ENCODE results near the gene GALNT12.

Gene GALNT12

GRCh38 chr9:98859941-98860340 is 52.5 kb downstream of the GALNT12 start:
- no peak for DNase-seq (ENCODE audit: low read depth in 3 of 3)

- no peak for DNase-seq (ENCODE audit: low read depth in 3 of 3)
Observed at GRCh38 chr9:98860871-98861293, 53.4 kb downstream of the GALNT12 start.

DNA sequence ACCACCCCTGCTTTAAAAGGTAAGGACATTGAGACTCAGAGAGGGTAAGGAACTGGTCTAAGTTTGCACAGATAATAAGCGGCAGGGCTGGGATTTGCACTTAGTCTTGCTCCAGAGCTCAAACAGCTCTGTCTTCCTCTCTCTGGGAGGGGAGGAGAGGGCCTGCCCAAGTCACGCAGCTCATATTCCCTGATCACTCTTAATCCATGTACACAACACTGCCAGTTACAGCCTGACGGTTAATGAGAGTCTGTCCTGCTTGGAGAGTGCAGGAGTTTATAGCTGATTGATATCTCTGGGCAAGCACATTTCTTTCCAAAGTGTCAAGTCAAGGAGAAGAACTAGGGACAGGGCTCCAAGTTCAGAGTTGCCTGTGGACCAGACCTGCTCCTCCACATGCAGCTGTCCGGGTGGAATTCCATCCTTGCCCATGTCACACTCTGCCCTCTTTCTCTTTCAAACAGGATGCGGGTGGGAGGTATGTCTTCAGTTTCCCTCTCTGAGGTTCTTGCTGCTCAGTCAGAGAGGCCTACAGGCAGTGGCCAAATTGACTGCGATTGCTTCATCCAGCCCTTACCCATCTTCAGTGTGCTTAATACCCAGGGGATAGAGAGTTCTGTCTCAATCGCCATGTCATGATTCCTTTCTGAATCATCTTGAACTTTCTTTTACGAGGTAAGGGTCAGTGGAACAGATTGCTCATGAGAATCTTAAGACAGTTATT is 54.5 kb downstream of the GALNT12 start:
- DNase-seq (ENCODE audit: low read depth in 3 of 3), result no peak

DNA sequence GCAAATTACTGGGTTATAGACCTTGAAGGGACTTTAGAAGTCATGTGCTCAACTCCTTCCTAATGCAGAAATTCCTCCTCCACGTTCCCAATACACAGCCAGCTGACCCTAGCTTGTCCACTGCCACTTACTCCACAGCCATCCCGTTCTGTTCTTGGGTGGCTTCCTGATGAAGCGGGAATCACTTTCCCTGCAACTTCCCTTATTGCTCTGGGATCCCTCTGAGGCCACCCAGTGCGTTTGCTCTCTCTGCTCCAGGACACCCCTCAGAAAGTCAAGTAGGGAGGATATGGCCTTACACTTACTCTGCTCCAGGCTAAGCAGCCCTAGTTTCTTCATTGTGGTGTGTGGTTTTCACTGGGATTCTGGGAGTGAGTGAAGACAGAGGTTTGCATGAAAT is 55.5 kb downstream of the GALNT12 start:
- DNase-seq (ENCODE audit: low read depth in 3 of 3), result no peak

- DNase-seq (ENCODE audit: low read depth in 3 of 3), result no peak
Observed at GRCh38 chr9:98864281-98865174, 57.1 kb downstream of the GALNT12 start.

DNA sequence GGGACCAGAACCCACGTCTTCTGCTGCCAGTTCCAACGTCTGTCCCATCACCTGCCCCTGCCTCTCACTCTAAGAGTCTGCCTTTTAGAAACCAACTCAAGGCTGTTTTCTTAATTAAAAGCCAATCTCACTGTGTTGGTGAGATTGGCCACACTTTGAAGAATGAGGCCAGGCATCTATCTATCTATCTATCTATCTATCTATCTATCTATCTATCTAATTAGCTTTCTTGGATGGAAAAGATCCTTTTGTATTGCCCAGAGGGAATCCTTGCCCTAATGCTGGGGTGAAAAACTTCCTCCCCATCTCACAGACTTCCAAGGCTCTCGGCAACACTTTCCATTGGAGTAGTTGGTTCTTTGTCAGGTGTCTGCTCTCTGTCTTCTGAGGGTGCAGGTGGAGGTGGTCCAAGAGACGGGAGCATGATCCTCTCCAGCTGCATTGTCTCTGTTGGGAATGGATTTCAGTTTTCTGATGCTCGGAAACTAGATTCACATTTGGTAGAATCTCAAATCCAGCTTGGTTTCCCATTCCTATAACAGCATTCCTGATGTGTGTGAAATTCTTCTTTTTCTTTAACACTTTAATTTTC is 57.9 kb downstream of the GALNT12 start:
- DNase-seq (ENCODE audit: low read depth in 3 of 3), result no peak

- DNase-seq (ENCODE audit: low read depth in 3 of 3), result no peak
Observed at GRCh38 chr9:98866435-98867102, 59.1 kb downstream of the GALNT12 start.

GRCh38 chr9:98867103-98867428 is 59.6 kb downstream of the GALNT12 start:
- DNase-seq (ENCODE audit: low read depth in 3 of 3), result no peak

GRCh38 chr9:98867429-98868168 is 60.1 kb downstream of the GALNT12 start:
- DNase-seq (ENCODE audit: low read depth in 3 of 3), result no peak

GRCh38 chr9:98869078-98869745 is 61.7 kb downstream of the GALNT12 start:
- no peak for DNase-seq (ENCODE audit: low read depth in 3 of 3)

- DNase-seq (ENCODE audit: low read depth in 3 of 3), result no peak
Observed at GRCh38 chr9:98869866-98870265, 62.4 kb downstream of the GALNT12 start.

- no peak for DNase-seq (ENCODE audit: low read depth in 3 of 3)
Observed at GRCh38 chr9:98870782-98871557, 63.5 kb downstream of the GALNT12 start.

- DNase-seq (ENCODE audit: low read depth in 3 of 3), result no peak
Observed at GRCh38 chr9:98871558-98872065, 64.1 kb downstream of the GALNT12 start.

DNA sequence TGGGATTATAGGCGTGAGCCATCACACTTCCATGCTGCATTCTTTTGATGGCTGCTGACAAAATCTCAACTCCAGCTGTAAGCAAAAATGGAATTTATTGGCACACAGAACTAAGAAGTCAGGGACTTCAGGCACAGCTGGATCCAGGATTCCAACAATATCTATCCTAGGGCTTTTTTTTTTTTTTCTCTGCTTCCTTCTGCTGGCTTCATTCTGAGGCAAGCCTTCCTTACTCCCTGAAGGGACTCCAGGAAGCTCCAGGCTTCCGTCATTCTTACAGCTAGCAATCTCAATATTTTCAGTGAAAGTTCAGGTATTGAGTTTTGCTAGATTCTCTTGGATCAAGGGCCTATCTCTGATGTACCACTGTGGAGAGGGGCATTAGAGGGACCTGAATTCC is 66.1 kb downstream of the GALNT12 start:
- no peak for DNase-seq (ENCODE audit: low read depth in 3 of 3)

- DNase-seq (ENCODE audit: low read depth in 3 of 3), result no peak
Observed at GRCh38 chr9:98873951-98874371, 66.5 kb downstream of the GALNT12 start.

DNA sequence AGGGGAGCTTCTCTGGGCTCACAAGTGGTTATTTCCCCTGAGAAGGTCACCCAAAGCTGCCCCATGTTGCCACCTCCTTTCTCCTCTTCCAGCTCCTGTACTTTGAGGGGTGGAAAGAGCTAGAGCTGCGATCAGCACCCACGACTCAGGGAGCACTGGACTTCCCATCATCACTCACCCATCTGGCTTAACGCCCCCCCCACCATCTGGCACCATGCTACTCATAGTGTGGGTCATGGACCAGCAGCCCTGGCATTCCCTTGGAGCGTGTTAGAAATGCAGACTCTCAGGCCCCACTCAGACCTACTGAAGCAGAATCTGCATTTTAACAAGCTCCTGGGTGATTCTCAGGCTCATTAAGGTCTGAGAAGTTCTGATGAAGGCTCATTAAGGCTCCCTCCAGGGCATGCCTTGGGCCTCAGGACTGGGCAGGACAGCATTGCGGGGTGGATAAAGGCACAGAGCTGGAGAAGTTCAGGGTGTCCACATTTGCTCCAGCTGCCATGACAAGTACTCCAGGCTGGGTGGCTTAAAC is 67.3 kb downstream of the GALNT12 start:
- no peak for DNase-seq (ENCODE audit: low read depth in 3 of 3)

DNA sequence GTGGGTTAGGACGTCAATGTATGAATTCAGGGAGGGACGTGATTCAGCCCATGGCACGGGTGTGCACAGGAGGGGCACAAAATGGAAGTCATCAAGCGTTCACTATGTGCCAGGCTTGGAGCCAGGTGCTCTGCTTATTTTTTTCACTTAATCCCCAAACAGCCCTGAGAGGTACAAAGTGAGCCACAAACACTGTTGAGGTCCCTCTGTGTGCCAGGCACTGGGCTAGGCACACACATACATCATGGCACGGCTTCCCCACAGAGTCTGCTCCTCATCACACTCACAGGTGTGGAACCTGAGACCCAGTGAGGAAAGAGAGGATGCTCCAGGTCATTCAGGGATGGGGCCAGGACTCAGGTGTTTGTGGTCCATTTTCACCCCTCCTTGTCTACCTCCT is 68.1 kb downstream of the GALNT12 start:
- no peak for DNase-seq (ENCODE audit: low read depth in 3 of 3)

GRCh38 chr9:98877311-98877710 is 69.8 kb downstream of the GALNT12 start:
- DNase-seq (ENCODE audit: low read depth in 3 of 3), result no peak

- no peak for DNase-seq (ENCODE audit: low read depth in 3 of 3)
Observed at GRCh38 chr9:98879094-98879962, 71.9 kb downstream of the GALNT12 start.
